ENCODE results near the gene AGFG2. TPM values are rescaled to one million over a fixed set of nuclear protein-coding genes. Genes with fewer than 3 reads are reported as not detected.
A peak's percentile ranks its signal among the peaks of the same experiment; 100 is the strongest.

AGFG2 gene
- total RNA-seq, 1 donor from 2014 or later, result 48.6 TPM

GRCh38 chr7:100566018-100566531 lies 27.1 kb downstream of the AGFG2 start:
- TF ChIP-seq CTCF (IDR thresholded peaks at IDR 0.05; ENCODE audit: unreplicated experiment), result no peak
- Mint-ChIP-seq H3K27ac (ENCODE audit: unreplicated experiment) (no peak overlapping the region), H3K27me3 (ENCODE audit: unreplicated experiment) (peaks cover 16% of the 10 kb centered on the region), H3K9me3 (ENCODE audit: unreplicated experiment) (no peaks in the 10 kb centered on the region), H3K4me3 (ENCODE audit: unreplicated experiment) (no peak overlapping the region), H3K36me3 (ENCODE audit: low read depth, unreplicated experiment) (peaks cover 16% of the 10 kb centered on the region), H3K4me1 (ENCODE audit: unreplicated experiment) (peaks cover 11% of the 10 kb centered on the region)
- no peak for DNase-seq (ENCODE audit: low spot score)

GRCh38 chr7:100567031-100567730 lies 28.2 kb downstream of the AGFG2 start:
- no peak for DNase-seq (ENCODE audit: low spot score)
- no peaks in the 10 kb centered on the region for H3K9me3 Mint-ChIP-seq (ENCODE audit: unreplicated experiment)
- H3K4me1 Mint-ChIP-seq (ENCODE audit: unreplicated experiment), result peaks cover 15% of the 10 kb centered on the region
- H3K36me3 Mint-ChIP-seq (ENCODE audit: low read depth, unreplicated experiment), result peaks cover 20% of the 10 kb centered on the region
- no peak overlapping the region for H3K27ac Mint-ChIP-seq (ENCODE audit: unreplicated experiment)
- H3K4me3 Mint-ChIP-seq (ENCODE audit: unreplicated experiment), result no peak overlapping the region
- no peak for TF ChIP-seq CTCF (IDR thresholded peaks at IDR 0.05; ENCODE audit: unreplicated experiment)
- H3K27me3 Mint-ChIP-seq (ENCODE audit: unreplicated experiment), result peaks cover 22% of the 10 kb centered on the region

GRCh38 chr7:100567751-100568175 lies 28.8 kb downstream of the AGFG2 start:
- no peak for DNase-seq (ENCODE audit: low spot score)
- H3K4me1 Mint-ChIP-seq (ENCODE audit: unreplicated experiment), result peaks cover 15% of the 10 kb centered on the region
- H3K36me3 Mint-ChIP-seq (ENCODE audit: low read depth, unreplicated experiment), result peaks cover 20% of the 10 kb centered on the region
- no peaks in the 10 kb centered on the region for H3K9me3 Mint-ChIP-seq (ENCODE audit: unreplicated experiment)
- peaks cover 23% of the 10 kb centered on the region for H3K27me3 Mint-ChIP-seq (ENCODE audit: unreplicated experiment)
- H3K4me3 Mint-ChIP-seq (ENCODE audit: unreplicated experiment), result no peak overlapping the region
- TF ChIP-seq CTCF (IDR thresholded peaks at IDR 0.05; ENCODE audit: unreplicated experiment), result no peak
- H3K27ac Mint-ChIP-seq (ENCODE audit: unreplicated experiment), result no peak overlapping the region

- Mint-ChIP-seq H3K4me3 (ENCODE audit: unreplicated experiment) (peak overlapping the region; percentile 73), H3K4me1 (ENCODE audit: unreplicated experiment) (peaks cover 15% of the 10 kb centered on the region), H3K27ac (ENCODE audit: unreplicated experiment) (peak overlapping the region; percentile 59), H3K27me3 (ENCODE audit: unreplicated experiment) (peaks cover 21% of the 10 kb centered on the region), H3K9me3 (ENCODE audit: unreplicated experiment) (no peaks in the 10 kb centered on the region), H3K36me3 (ENCODE audit: low read depth, unreplicated experiment) (peaks cover 20% of the 10 kb centered on the region)
- DNase-seq (ENCODE audit: low spot score), result no peak
- TF ChIP-seq CTCF (IDR thresholded peaks at IDR 0.05; ENCODE audit: unreplicated experiment), result no peak
These were observed 29.3 kb downstream of the AGFG2 start for GRCh38 chr7:100568176-100568895.
